Naive thymus-derived CD4-positive, alpha-beta T cell (primary cell): ENCODE measurements around the gene OPRM1. TPM values are rescaled to one million over a fixed set of nuclear protein-coding genes. Genes with fewer than 3 reads are reported as not detected.

Experiments used
- ATAC-seq: fragments of 150-1000 bp; cut with Tn5 transposase; 2 replicates; pipeline ENCODE4 v1.10.0; 2021; ENCODE audit warnings: mild to moderate bottlenecking, moderate library complexity
- CTCF ChIA-PET: fragments of 350-600 bp; sonication (Branson Sonifier 250); formaldehyde crosslinking; loops from one replicate; lab custom pipeline; 2021; ENCODE audit warnings: antibody characterized with exemption; lab: Charles Lee
- POLR2A ChIA-PET: fragments of 350-600 bp; sonication (Branson Sonifier 250); formaldehyde crosslinking; loops from one replicate; lab custom pipeline; 2021; ENCODE audit warnings: antibody characterized with exemption, inconsistent platforms; lab: Charles Lee
- DNase-seq, 9 donors: peaks; one replicate each; pipeline versions ENCODE4 v3.0.0 to v3.0.0-alpha.2; 2020 to 2022; ENCODE audit warnings: mixed read lengths in 1 of 9
- H3K27ac ChIP-seq: one replicate; pipeline ENCODE4 v1.7.0; 2013; ENCODE audit warnings: mild to moderate bottlenecking, low read depth, low read length, moderate library complexity
- H3K27me3 ChIP-seq, 2 donors: one replicate each; pipeline ENCODE4 v1.7.0; 2013; ENCODE audit warnings: low read length in 2 of 2, mild to moderate bottlenecking in 2 of 2, moderate library complexity in 2 of 2; ENCODE audit not compliant: control insufficient read depth in 2 of 2, insufficient read depth in 2 of 2
- H3K36me3 ChIP-seq, 3 experiments: 1 replicate in 2 of 3; 2 replicates in 1 of 3; pipeline ENCODE4 v1.7.0; 2013; ENCODE audit warnings: low read length in 3 of 3, mild to moderate bottlenecking in 3 of 3, moderate library complexity in 1 of 3; ENCODE audit not compliant: insufficient read depth in 3 of 3, control insufficient read depth in 2 of 3
- H3K4me1 ChIP-seq, 2 donors: one replicate each; pipeline ENCODE4 v1.7.0; 2013; ENCODE audit warnings: low read length in 2 of 2, mild to moderate bottlenecking in 2 of 2, moderate library complexity in 1 of 2; ENCODE audit not compliant: control insufficient read depth in 2 of 2, insufficient read depth in 2 of 2
- H3K4me3 ChIP-seq: 2 replicates; pipeline ENCODE4 v1.7.0; 2013; ENCODE audit warnings: mild to moderate bottlenecking, low read length
- H3K9me3 ChIP-seq, 3 experiments: 1 replicate in 2 of 3; 2 replicates in 1 of 3; pipeline ENCODE4 v1.7.0; 2013; ENCODE audit warnings: low read length in 3 of 3; ENCODE audit not compliant: control insufficient read depth in 2 of 3
- H3K27ac Mint-ChIP-seq, 9 donors: one replicate each; pipeline ENCODE4 v1.8.0; 2020 to 2022; ENCODE audit warnings: mixed read lengths in 9 of 9, mild to moderate bottlenecking in 8 of 9, moderate library complexity in 5 of 9, inconsistent platforms in 2 of 9
- H3K27me3 Mint-ChIP-seq, 5 donors: one replicate each; pipeline ENCODE4 v1.8.0; 2021 to 2022; ENCODE audit warnings: mixed read lengths in 5 of 5, mild to moderate bottlenecking in 1 of 5
- H3K36me3 Mint-ChIP-seq, 5 donors: one replicate each; pipeline ENCODE4 v1.8.0; 2020 to 2022; ENCODE audit warnings: mixed read lengths in 5 of 5, mild to moderate bottlenecking in 3 of 5, inconsistent platforms in 1 of 5
- H3K4me1 Mint-ChIP-seq, 7 donors: one replicate each; pipeline ENCODE4 v1.8.0; 2020 to 2022; ENCODE audit warnings: mixed read lengths in 7 of 7, mild to moderate bottlenecking in 3 of 7, inconsistent platforms in 1 of 7
- H3K4me3 Mint-ChIP-seq, 10 donors: one replicate each; pipeline ENCODE4 v1.8.0; 2020 to 2022; ENCODE audit warnings: mild to moderate bottlenecking in 10 of 10, mixed read lengths in 10 of 10, moderate library complexity in 6 of 10, inconsistent platforms in 2 of 10
- H3K9me3 Mint-ChIP-seq, 11 donors: one replicate each; pipeline ENCODE4 v1.8.0; 2020 to 2022; ENCODE audit warnings: mixed read lengths in 11 of 11, mild to moderate bottlenecking in 4 of 11, inconsistent platforms in 1 of 11, moderate library complexity in 1 of 11
- intact Hi-C, 2 donors: fragments of 100-400 bp; cut with micrococcal nuclease; formaldehyde crosslinking; loops; one replicate each; pipeline ENCODE4 v1.15.1; 2023
- polyA plus RNA-seq, 2 donors: library from polyadenylated mRNA; unstranded; fragments of 300-500 nt; fragmentation: Illumina TruSeq; gene quantifications; one replicate each; pipeline ENCODE4 v1.2.3, GENCODE V29; 2021
- total RNA-seq, 6 experiments: library from RNA in 5 of 6; stranded (reverse) in 5 of 6; gene quantifications; 1 replicate in 5 of 6; 2 replicates in 1 of 6; pipeline ENCODE4 v1.2.3 and lab custom pipeline; 2021 to 2026

OPRM1 gene
- total and polyA plus RNA-seq, 7 experiments from 2014 or later = not detected

- Histone ChIP-seq H3K27ac (no peak overlapping the region), H3K27me3 (no peaks in the 10 kb centered on the region), H3K36me3 (no peaks in the 10 kb centered on the region), H3K4me1 (no peaks in the 10 kb centered on the region), H3K4me3 (no peak overlapping the region), H3K9me3 (no peaks in the 10 kb centered on the region)
- DNase-seq = no peak
- ATAC-seq = no peak
- Mint-ChIP-seq H3K4me3 (no peak overlapping the region), H3K9me3 (peaks cover 0 to 4% (median 0%) of the 10 kb centered on the region in 11 donors), H3K27me3 (peaks cover 0 to 9% (median 0%) of the 10 kb centered on the region in 5 donors), H3K4me1 (peaks cover 0 to 1% (median 0%) of the 10 kb centered on the region in 7 donors), H3K36me3 (peaks cover 0 to 6% (median 0%) of the 10 kb centered on the region in 5 donors), H3K27ac (no peak overlapping the region)
- ChIA-PET POLR2A (no interaction called here), CTCF (interaction anchor here (0.6 to 1.1 kb wide), 2 partner anchors 81 to 138 kb away, joined by 3 to 4 read pairs; no protein-coding TSS in a partner anchor)
- intact Hi-C loops = no loop called here
These were observed 250.9 kb downstream of the OPRM1 start for GRCh38 chr6:154289818-154290508.

DNA sequence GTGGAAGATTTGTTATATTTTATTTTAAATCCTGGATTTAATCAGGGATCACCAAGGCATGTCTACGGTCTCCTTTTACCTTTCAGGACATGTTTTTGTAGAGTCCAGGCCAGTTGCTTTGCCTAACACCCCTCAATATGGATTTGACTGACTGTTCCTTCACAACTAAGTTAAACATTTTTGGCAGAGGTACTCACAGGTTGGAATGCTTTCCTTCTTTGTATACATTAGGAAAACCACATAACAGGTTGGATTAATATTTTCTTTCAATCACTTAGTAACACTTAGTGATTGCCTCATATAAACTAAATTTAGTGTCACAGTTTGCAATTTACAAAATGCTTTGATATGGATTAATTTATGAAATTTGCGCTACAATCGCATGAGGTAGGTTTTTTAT is 253.0 kb downstream of the OPRM1 start:
- ATAC-seq (no peak), DNase-seq (no peak)
- no peak overlapping the region for H3K4me3 ChIP-seq
- ChIA-PET CTCF (no interaction called here), POLR2A (no interaction called here)
- Mint-ChIP-seq H3K27ac (no peak overlapping the region), H3K9me3 (peaks cover 0 to 2% (median 0%) of the 10 kb centered on the region in 11 donors), H3K36me3 (peaks cover 0 to 6% (median 0%) of the 10 kb centered on the region in 5 donors), H3K4me1 (peaks cover 0 to under 1% (median 0%) of the 10 kb centered on the region in 7 donors), H3K4me3 (no peak overlapping the region), H3K27me3 (peaks cover 0 to 5% (median 0%) of the 10 kb centered on the region in 5 donors)
- H3K27ac ChIP-seq = no peak overlapping the region
- H3K4me1 ChIP-seq = no peaks in the 10 kb centered on the region
- H3K9me3 ChIP-seq = no peaks in the 10 kb centered on the region
- H3K36me3 ChIP-seq = no peaks in the 10 kb centered on the region
- intact Hi-C loops = no loop called here
- no peaks in the 10 kb centered on the region for H3K27me3 ChIP-seq

DNA sequence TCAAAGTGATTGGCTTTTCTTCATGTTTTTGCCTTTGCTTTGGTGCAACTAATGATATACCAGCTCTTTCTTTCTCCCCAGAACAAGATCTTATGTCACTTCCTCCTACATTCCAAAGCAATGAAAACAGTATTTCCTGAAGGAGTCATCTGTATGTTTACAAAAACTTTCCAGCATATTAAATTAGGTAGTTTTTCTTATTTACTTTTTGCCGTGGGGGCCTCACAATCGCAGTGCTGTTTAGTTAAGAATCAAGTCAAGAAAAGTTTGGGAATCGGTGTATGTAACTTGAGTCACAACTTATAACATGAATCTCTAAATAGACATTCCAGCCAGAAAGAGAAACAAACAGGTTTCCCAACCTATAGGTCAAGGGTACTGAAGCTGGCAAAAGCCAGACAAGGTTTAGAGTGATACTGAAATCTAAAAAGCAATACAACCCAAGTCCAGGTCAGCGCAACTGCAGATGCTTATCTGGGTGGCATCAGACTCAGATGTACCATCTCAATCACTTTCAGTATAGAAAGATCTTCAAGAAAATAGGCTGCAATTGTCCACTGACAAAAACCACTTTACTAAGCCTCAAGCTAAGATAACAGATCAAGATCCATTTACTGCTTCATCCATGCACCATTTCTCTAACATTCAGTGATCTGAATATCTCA is 253.9 kb downstream of the OPRM1 start:
- no peaks in the 10 kb centered on the region for H3K27me3 Mint-ChIP-seq
- H3K36me3 Mint-ChIP-seq = peaks cover 0 to 6% (median 0%) of the 10 kb centered on the region in 5 donors
- H3K27ac ChIP-seq = no peak overlapping the region
- H3K9me3 Mint-ChIP-seq = peaks cover 0 to 2% (median 0%) of the 10 kb centered on the region in 11 donors
- no peak overlapping the region for H3K4me3 Mint-ChIP-seq
- H3K4me1 Mint-ChIP-seq = no peaks in the 10 kb centered on the region
- no peaks in the 10 kb centered on the region for H3K27me3 ChIP-seq
- no peaks in the 10 kb centered on the region for H3K4me1 ChIP-seq
- H3K36me3 ChIP-seq = no peaks in the 10 kb centered on the region
- no peak overlapping the region for H3K27ac Mint-ChIP-seq
- H3K4me3 ChIP-seq = no peak overlapping the region
- ATAC-seq (no peak), DNase-seq (no peak)
- H3K9me3 ChIP-seq = no peaks in the 10 kb centered on the region
- ChIA-PET POLR2A (no interaction called here), CTCF (no interaction called here)
- intact Hi-C loops = no loop called here

GRCh38 chr6:154295733-154296132 is 256.7 kb downstream of the OPRM1 start:
- no peaks in the 10 kb centered on the region for H3K4me1 ChIP-seq
- Mint-ChIP-seq H3K9me3 (no peaks in the 10 kb centered on the region), H3K4me3 (no peak overlapping the region), H3K4me1 (no peaks in the 10 kb centered on the region), H3K27me3 (no peaks in the 10 kb centered on the region), H3K36me3 (no peaks in the 10 kb centered on the region), H3K27ac (no peak overlapping the region)
- H3K4me3 ChIP-seq = no peak overlapping the region
- no peak for ATAC-seq
- intact Hi-C loops = no loop called here
- no peak overlapping the region for H3K27ac ChIP-seq
- H3K9me3 ChIP-seq = no peaks in the 10 kb centered on the region
- no peaks in the 10 kb centered on the region for H3K36me3 ChIP-seq
- ChIA-PET CTCF (no interaction called here), POLR2A (no interaction called here)
- H3K27me3 ChIP-seq = no peaks in the 10 kb centered on the region
- no peak for DNase-seq
